22Rv1 (cell line): ENCODE measurements around the gene SPANXB1.
"Not testable (repeated sequence)": the region's sequence is repeated elsewhere in the genome, so short reads cannot be mapped to it uniquely, and the experiment has no call there.

ENCODE experiments used
- ZFX ChIP-seq: fragments of 450-650 bp; IDR thresholded peaks from 2 replicates; pipeline ENCODE4 v1.6.1; 2017; ENCODE audit warnings: antibody characterized with exemption, borderline replicate concordance
- TF ChIP-seq, protein P1 (sequence below): fragments of 450-650 bp; IDR thresholded peaks from 2 replicates; pipeline ENCODE4 v1.5.1; 2017; ENCODE audit warnings: mild to moderate bottlenecking

DNA sequence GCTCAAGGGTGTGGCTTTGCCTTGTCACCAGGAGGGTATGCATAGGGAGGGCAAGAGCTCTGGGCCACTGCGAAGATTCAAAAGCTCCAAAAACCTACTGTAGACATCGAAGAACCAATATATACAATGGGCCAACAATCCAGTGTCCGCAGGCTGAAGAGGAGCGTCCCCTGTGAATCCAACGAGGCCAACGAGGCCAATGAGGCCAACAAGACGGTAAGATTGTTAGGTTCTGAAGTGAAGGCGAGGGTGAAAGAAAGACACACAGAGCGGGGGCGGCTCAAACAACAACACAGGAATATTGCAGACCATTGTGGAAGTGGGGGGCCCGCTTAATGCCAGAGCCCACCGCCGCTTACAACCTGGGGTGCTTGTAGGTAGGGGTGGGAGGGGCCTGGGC lies at the start of gene SPANXB1:
- TF ChIP-seq ZFX, result not testable (repeated sequence)
- TF ChIP-seq, protein P1, sequence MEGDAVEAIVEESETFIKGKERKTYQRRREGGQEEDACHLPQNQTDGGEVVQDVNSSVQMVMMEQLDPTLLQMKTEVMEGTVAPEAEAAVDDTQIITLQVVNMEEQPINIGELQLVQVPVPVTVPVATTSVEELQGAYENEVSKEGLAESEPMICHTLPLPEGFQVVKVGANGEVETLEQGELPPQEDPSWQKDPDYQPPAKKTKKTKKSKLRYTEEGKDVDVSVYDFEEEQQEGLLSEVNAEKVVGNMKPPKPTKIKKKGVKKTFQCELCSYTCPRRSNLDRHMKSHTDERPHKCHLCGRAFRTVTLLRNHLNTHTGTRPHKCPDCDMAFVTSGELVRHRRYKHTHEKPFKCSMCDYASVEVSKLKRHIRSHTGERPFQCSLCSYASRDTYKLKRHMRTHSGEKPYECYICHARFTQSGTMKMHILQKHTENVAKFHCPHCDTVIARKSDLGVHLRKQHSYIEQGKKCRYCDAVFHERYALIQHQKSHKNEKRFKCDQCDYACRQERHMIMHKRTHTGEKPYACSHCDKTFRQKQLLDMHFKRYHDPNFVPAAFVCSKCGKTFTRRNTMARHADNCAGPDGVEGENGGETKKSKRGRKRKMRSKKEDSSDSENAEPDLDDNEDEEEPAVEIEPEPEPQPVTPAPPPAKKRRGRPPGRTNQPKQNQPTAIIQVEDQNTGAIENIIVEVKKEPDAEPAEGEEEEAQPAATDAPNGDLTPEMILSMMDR, result not testable (repeated sequence)
